Transverse colon (tissue), 4 donors: ENCODE results near the gene BTG3. TPM values are rescaled to one million over a fixed set of nuclear protein-coding genes. Genes with fewer than 3 reads are reported as not detected.

Experiments
- DNase-seq: peaks from one replicate; pipeline ENCODE4 v3.0.0-alpha.2; 2019
- H3K27ac ChIP-seq, 4 donors: fragments of 200-600 bp; sonication (generic); 2 replicates each; pipeline ENCODE4 v1.5.1; 2016 to 2018; ENCODE audit warnings: inconsistent platforms in 4 of 4
- H3K27me3 ChIP-seq: fragments of 200-600 bp; sonication (generic); 2 replicates; pipeline ENCODE4 v1.5.1; 2017; ENCODE audit warnings: inconsistent platforms
- H3K36me3 ChIP-seq, 4 donors: fragments of 200-600 bp; sonication (generic); 2 replicates each; pipeline ENCODE4 v1.5.1; 2017 to 2019; ENCODE audit warnings: inconsistent platforms in 4 of 4
- H3K4me1 ChIP-seq, 4 donors: fragments of 200-600 bp; sonication (generic); 2 replicates each; pipeline ENCODE4 v1.5.1; 2017 to 2020; ENCODE audit warnings: inconsistent platforms in 4 of 4
- H3K4me3 ChIP-seq, 4 donors: fragments of 200-600 bp; sonication (generic); 1 replicate in 1 of 4; 2 replicates in 3 of 4; pipeline versions ENCODE4 v1.5.1 to v1.6.1; 2017 to 2019; ENCODE audit warnings: inconsistent platforms in 4 of 4
- H3K9me3 ChIP-seq, 2 donors: fragments of 200-600 bp; sonication (generic); 2 replicates each; pipeline ENCODE4 v1.5.1; 2017 to 2019; ENCODE audit warnings: inconsistent platforms in 2 of 2
- CTCF ChIP-seq, 5 experiments: fragments of 200-600 bp in 3 of 5; fragments of 450-650 bp in 2 of 5; sonication (generic) in 3 of 5; IDR thresholded peaks; 1 replicate in 2 of 5; 2 replicates in 3 of 5; pipeline ENCODE4 v1.5.1; 2016 to 2017; ENCODE audit warnings: antibody characterized with exemption in 5 of 5, inconsistent platforms in 3 of 5, mild to moderate bottlenecking in 2 of 5, moderate library complexity in 1 of 5
- EP300 ChIP-seq: sonication (generic); formaldehyde crosslinking; IDR thresholded peaks from one replicate; pipeline ENCODE4 v1.6.1; 2017; ENCODE audit warnings: antibody characterized with exemption, low read depth
- POLR2A ChIP-seq: fragments of 450-650 bp; IDR thresholded peaks from one replicate; pipeline ENCODE4 v1.6.1; 2016; ENCODE audit warnings: antibody characterized with exemption, mild to moderate bottlenecking, moderate library complexity
- POLR2AphosphoS5 ChIP-seq, 3 donors: sonication (generic); formaldehyde crosslinking; IDR thresholded peaks; one replicate each; pipeline ENCODE4 v1.6.1; 2016; ENCODE audit warnings: antibody characterized with exemption in 3 of 3
- WGBS, 2 donors: methylation state at CpG; one replicate each; pipeline ENCODE4 v1.1.5; 2018; ENCODE audit warnings: low coverage in 1 of 2; 5-methylcytosine and 5-hydroxymethylcytosine counted together
- in situ Hi-C, 4 donors: fragments of 200-750 bp; cut with MboI; loops; one replicate each; pipeline versions ENCODE4 v1.15.0 to v1.15.1; 2017; ENCODE audit warnings: low sequenced_read_pairs in 3 of 4, low pct_ligation_motif_present in 1 of 4, low pct_unique_long_range_greater_than_20kb in 1 of 4
- intact Hi-C: fragments of 100-400 bp; cut with DNase I; formaldehyde crosslinking; loops from one replicate; pipeline ENCODE4 v1.15.1; 2023; ENCODE audit warnings: low total_unique reads
- total RNA-seq, 4 donors: library from RNA; depleted of rRNA; stranded (reverse); fragments of >200 nt; gene quantifications; one replicate each; pipeline ENCODE4 v1.1.0, GENCODE V29; 2016

BTG3 gene
- total RNA-seq, 4 donors from 2014 or later: 26.9 to 152 (median 45.3) TPM

- no peaks in the 10 kb centered on the region for H3K27me3 ChIP-seq
- peaks cover 15 to 51% (median 24%) of the 10 kb centered on the region in 4 donors for H3K4me1 ChIP-seq
- no peak for TF ChIP-seq EP300
- H3K9me3 ChIP-seq: no peaks in the 10 kb centered on the region
- intact Hi-C loops: no loop called here
- 67 to 75% methylated on average over 2 of the region's 2 CpGs for WGBS, 2 donors
- in situ Hi-C loops: no loop called here
- H3K27ac ChIP-seq: peak overlapping the region; percentile 39 to 94 (median 91)
- DNase-seq: no peak
- H3K36me3 ChIP-seq: peaks cover 0 to 6% (median 0%) of the 10 kb centered on the region in 4 donors
- no peak overlapping the region for H3K4me3 ChIP-seq
Observed at GRCh38 chr21:17609681-17610080, 3.0 kb downstream of the BTG3 start.

- peaks cover 0 to 22% (median 2%) of the 10 kb centered on the region in 4 donors for H3K36me3 ChIP-seq
- H3K4me1 ChIP-seq: peaks cover 15 to 43% (median 24%) of the 10 kb centered on the region in 4 donors
- intact Hi-C loops: no loop called here
- TF ChIP-seq POLR2AphosphoS5 (IDR thresholded peaks at IDR 0.05) (peak; percentile 27 to 45 (median 27)), POLR2A (no peak)
- H3K9me3 ChIP-seq: no peaks in the 10 kb centered on the region
- no peaks in the 10 kb centered on the region for H3K27me3 ChIP-seq
- DNase-seq: no peak
- peak overlapping the region; percentile 26 to 94 (median 48) for H3K27ac ChIP-seq
- no peak overlapping the region for H3K4me3 ChIP-seq
- in situ Hi-C loops: no loop called here
- WGBS, 2 donors: 39 to 49% methylated on average over 2 of the region's 2 CpGs
Observed at GRCh38 chr21:17607684-17608083, 5.0 kb downstream of the BTG3 start.

- in situ Hi-C loops (no loop called here), intact Hi-C loops (no loop called here)
- H3K9me3 ChIP-seq: no peaks in the 10 kb centered on the region
- DNase-seq: no peak
- H3K4me3 ChIP-seq: no peak overlapping the region
- TF ChIP-seq POLR2AphosphoS5 (IDR thresholded peaks at IDR 0.05) (no peak), EP300 (no peak), POLR2A (no peak), CTCF (IDR thresholded peaks at IDR 0.05) (no peak)
- H3K27ac ChIP-seq: no peak overlapping the region
- H3K4me1 ChIP-seq: peaks cover 0 to 12% (median 8%) of the 10 kb centered on the region in 4 donors
- no peaks in the 10 kb centered on the region for H3K27me3 ChIP-seq
- peaks cover 0 to 48% (median 20%) of the 10 kb centered on the region in 4 donors for H3K36me3 ChIP-seq
- 72 to 81% methylated on average over 3 of the region's 3 CpGs for WGBS, 2 donors
Observed at GRCh38 chr21:17602874-17603273, 9.8 kb downstream of the BTG3 start.

- intact Hi-C loops: no loop called here
- no peak overlapping the region for H3K27ac ChIP-seq
- H3K36me3 ChIP-seq: peaks cover 0 to 62% (median 28%) of the 10 kb centered on the region in 4 donors
- in situ Hi-C loops: loop anchor here in 1 of 4 donors (25.0 kb wide), 1 partner anchor 211 kb away; no protein-coding TSS in a partner anchor
- no peaks in the 10 kb centered on the region for H3K4me1 ChIP-seq
- DNase-seq: no peak
- WGBS, 2 donors: 76 to 93% methylated on average over 2 to 3 of the region's 3 CpGs
- TF ChIP-seq EP300 (no peak), POLR2A (no peak), CTCF (IDR thresholded peaks at IDR 0.05) (no peak), POLR2AphosphoS5 (IDR thresholded peaks at IDR 0.05) (no peak)
- no peak overlapping the region for H3K4me3 ChIP-seq
- no peaks in the 10 kb centered on the region for H3K9me3 ChIP-seq
- H3K27me3 ChIP-seq: no peaks in the 10 kb centered on the region
Observed at GRCh38 chr21:17598437-17598836, 14.3 kb downstream of the BTG3 start.

GRCh38 chr21:17597680-17598079, 15.0 kb downstream of the BTG3 start:
- DNase-seq: no peak
- Histone ChIP-seq H3K4me3 (no peak overlapping the region), H3K36me3 (peaks cover 0 to 65% (median 26%) of the 10 kb centered on the region in 4 donors), H3K27me3 (no peaks in the 10 kb centered on the region), H3K4me1 (no peaks in the 10 kb centered on the region), H3K9me3 (no peaks in the 10 kb centered on the region), H3K27ac (no peak overlapping the region)
- in situ Hi-C loops (loop anchor here in 1 of 4 donors (25.0 kb wide), 1 partner anchor 210 kb away; no protein-coding TSS in a partner anchor), intact Hi-C loops (no loop called here)
- no peak for TF ChIP-seq POLR2A
- TF ChIP-seq CTCF (IDR thresholded peaks at IDR 0.05): no peak
- no peak for TF ChIP-seq POLR2AphosphoS5 (IDR thresholded peaks at IDR 0.05)
- no peak for TF ChIP-seq EP300
- 73 to 82% methylated on average over 1 of the region's 1 CpG for WGBS, 2 donors
